Panc1 (cell line): Measurements from ENCODE around the gene VAT1L. TPM values are rescaled to one million over a fixed set of nuclear protein-coding genes. Genes with fewer than 3 reads are reported as not detected.

Experiments
- ATAC-seq: fragments of 200-7000 bp; cut with Tn5 transposase; 2 replicates; pipeline ENCODE4 v1.9.1; 2020; ENCODE audit warnings: mild to moderate bottlenecking, moderate library complexity
- BruUV-seq: library from RNA; stranded (reverse); fragments of 400-500 nt; replicated peaks from 2 replicates; lab custom pipeline; 2021; lab: Mats Ljungman, UMichigan
- CTCF ChIA-PET: fragments of 300-600 bp; sonication (Branson Sonifier 250); formaldehyde crosslinking; loops from one replicate; lab custom pipeline; 2022; ENCODE audit warnings: antibody characterized with exemption; lab: Charles Lee
- POLR2A ChIA-PET: fragments of 300-600 bp; sonication (Branson Sonifier 250); formaldehyde crosslinking; loops from one replicate; lab custom pipeline; 2022; ENCODE audit warnings: antibody characterized with exemption; lab: Charles Lee
- DNase-seq: peaks from one replicate; pipeline ENCODE4 v3.0.0-alpha.2; 2010; ENCODE audit warnings: low read depth, low spot score
- H3K27ac ChIP-seq: 2 replicates; pipeline ENCODE4 v1.5.1; 2011; ENCODE audit warnings: mild to moderate bottlenecking, low read length, inconsistent platforms
- H3K27me3 ChIP-seq: fragments of 200-500 bp; sonication (Bioruptor generic); 2 replicates; pipeline ENCODE4 v1.6.0; 2014; ENCODE audit warnings: low read length, inconsistent platforms; ENCODE audit not compliant: control insufficient read depth, insufficient read depth
- H3K36me3 ChIP-seq: fragments of 200-500 bp; sonication (Bioruptor generic); 2 replicates; pipeline ENCODE4 v1.5.1; 2014; ENCODE audit warnings: inconsistent platforms, mild to moderate bottlenecking, low read length, moderate library complexity; ENCODE audit not compliant: control insufficient read depth, insufficient read depth
- H3K4me1 ChIP-seq: 2 replicates; pipeline ENCODE4 v1.5.1; 2011; ENCODE audit warnings: inconsistent platforms, mild to moderate bottlenecking, low read length, moderate library complexity; ENCODE audit not compliant: control insufficient read depth, insufficient read depth
- H3K4me3 ChIP-seq, 2 experiments: 2 replicates each; pipeline ENCODE4 v1.5.1; 2011 to 2012; ENCODE audit warnings: low read depth in 2 of 2, low read length in 2 of 2, mild to moderate bottlenecking in 2 of 2, inconsistent platforms in 1 of 2, moderate library complexity in 1 of 2
- H3K9me3 ChIP-seq: fragments of 200-500 bp; sonication (Bioruptor generic); 2 replicates; pipeline ENCODE4 v1.5.1; 2014; ENCODE audit warnings: low read depth, mild to moderate bottlenecking, inconsistent platforms, low read length, moderate library complexity; ENCODE audit not compliant: control insufficient read depth, insufficient read depth
- CTCF ChIP-seq: fragments of 450-650 bp; IDR thresholded peaks from 2 replicates; pipeline ENCODE4 v1.5.1; 2017; ENCODE audit warnings: mild to moderate bottlenecking
- POLR2AphosphoS5 ChIP-seq: IDR thresholded peaks from 2 replicates; pipeline ENCODE4 v1.6.1; 2012; ENCODE audit warnings: mild to moderate bottlenecking, low read depth, low read length, moderate library complexity
- SIN3A ChIP-seq: IDR thresholded peaks from 2 replicates; pipeline ENCODE4 v1.6.1; 2012; ENCODE audit warnings: low read depth, mild to moderate bottlenecking, low read length, moderate library complexity, borderline replicate concordance; ENCODE audit not compliant: insufficient read depth
- TCF7L2 ChIP-seq: IDR thresholded peaks from 2 replicates; pipeline ENCODE4 v1.6.1; 2011; ENCODE audit warnings: mild to moderate bottlenecking, low read depth, low read length, inconsistent platforms
- in situ Hi-C: cut with HindIII; loops from 2 replicates; pipeline ENCODE4 v1.10.0; 2016; ENCODE audit warnings: low sequenced_read_pairs, low pct_unique_long_range_greater_than_20kb
- intact Hi-C: fragments of 100-400 bp; cut with micrococcal nuclease; formaldehyde crosslinking; loops from one replicate; pipeline ENCODE4 v1.10.0; 2022; ENCODE audit not compliant: unreplicated experiment
- total RNA-seq: library from RNA; stranded (reverse); gene quantifications from one replicate; pipeline ENCODE4 v1.2.1, GENCODE V29; 2021; ENCODE audit not compliant: unreplicated experiment
- TF ChIP-seq, protein P1 (sequence below), 2 experiments: IDR thresholded peaks; 2 replicates each; pipeline ENCODE4 v1.6.1; 2011 to 2012; ENCODE audit warnings: low read depth in 2 of 2, control low read depth in 1 of 2, low read length in 1 of 2, mild to moderate bottlenecking in 1 of 2, moderate library complexity in 1 of 2; ENCODE audit not compliant: insufficient read depth in 1 of 2

Gene VAT1L
- total RNA-seq, 1 experiment from 2014 or later, result not detected

- Histone ChIP-seq H3K9me3 (no peaks in the 10 kb centered on the region), H3K27ac (no peak overlapping the region), H3K27me3 (peaks cover 2% of the 10 kb centered on the region; the same call in 1 of the 2 replicates), H3K4me1 (no peaks in the 10 kb centered on the region), H3K36me3 (no peaks in the 10 kb centered on the region), H3K4me3 (no peak overlapping the region)
- ATAC-seq (no peak), DNase-seq (no peak)
- TF ChIP-seq SIN3A, result no peak
- no peak for TF ChIP-seq CTCF
- no peak for TF ChIP-seq POLR2AphosphoS5
- TF ChIP-seq, protein P1, sequence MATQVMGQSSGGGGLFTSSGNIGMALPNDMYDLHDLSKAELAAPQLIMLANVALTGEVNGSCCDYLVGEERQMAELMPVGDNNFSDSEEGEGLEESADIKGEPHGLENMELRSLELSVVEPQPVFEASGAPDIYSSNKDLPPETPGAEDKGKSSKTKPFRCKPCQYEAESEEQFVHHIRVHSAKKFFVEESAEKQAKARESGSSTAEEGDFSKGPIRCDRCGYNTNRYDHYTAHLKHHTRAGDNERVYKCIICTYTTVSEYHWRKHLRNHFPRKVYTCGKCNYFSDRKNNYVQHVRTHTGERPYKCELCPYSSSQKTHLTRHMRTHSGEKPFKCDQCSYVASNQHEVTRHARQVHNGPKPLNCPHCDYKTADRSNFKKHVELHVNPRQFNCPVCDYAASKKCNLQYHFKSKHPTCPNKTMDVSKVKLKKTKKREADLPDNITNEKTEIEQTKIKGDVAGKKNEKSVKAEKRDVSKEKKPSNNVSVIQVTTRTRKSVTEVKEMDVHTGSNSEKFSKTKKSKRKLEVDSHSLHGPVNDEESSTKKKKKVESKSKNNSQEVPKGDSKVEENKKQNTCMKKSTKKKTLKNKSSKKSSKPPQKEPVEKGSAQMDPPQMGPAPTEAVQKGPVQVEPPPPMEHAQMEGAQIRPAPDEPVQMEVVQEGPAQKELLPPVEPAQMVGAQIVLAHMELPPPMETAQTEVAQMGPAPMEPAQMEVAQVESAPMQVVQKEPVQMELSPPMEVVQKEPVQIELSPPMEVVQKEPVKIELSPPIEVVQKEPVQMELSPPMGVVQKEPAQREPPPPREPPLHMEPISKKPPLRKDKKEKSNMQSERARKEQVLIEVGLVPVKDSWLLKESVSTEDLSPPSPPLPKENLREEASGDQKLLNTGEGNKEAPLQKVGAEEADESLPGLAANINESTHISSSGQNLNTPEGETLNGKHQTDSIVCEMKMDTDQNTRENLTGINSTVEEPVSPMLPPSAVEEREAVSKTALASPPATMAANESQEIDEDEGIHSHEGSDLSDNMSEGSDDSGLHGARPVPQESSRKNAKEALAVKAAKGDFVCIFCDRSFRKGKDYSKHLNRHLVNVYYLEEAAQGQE (IDR thresholded peaks at IDR 0.05; ENCODE audit: insufficient read depth in 1 of 2, low read depth in 2 of 2, low read length in 1 of 2), result no peak
- TF ChIP-seq TCF7L2, result no peak
- ChIA-PET POLR2A (no interaction called here), CTCF (no interaction called here)
- BruUV-seq, result no TSS peak
- intact Hi-C loops (no loop called here), in situ Hi-C loops (no loop called here)
Observed at GRCh38 chr16:77836801-77837200, 48.4 kb downstream of the VAT1L start.

DNA sequence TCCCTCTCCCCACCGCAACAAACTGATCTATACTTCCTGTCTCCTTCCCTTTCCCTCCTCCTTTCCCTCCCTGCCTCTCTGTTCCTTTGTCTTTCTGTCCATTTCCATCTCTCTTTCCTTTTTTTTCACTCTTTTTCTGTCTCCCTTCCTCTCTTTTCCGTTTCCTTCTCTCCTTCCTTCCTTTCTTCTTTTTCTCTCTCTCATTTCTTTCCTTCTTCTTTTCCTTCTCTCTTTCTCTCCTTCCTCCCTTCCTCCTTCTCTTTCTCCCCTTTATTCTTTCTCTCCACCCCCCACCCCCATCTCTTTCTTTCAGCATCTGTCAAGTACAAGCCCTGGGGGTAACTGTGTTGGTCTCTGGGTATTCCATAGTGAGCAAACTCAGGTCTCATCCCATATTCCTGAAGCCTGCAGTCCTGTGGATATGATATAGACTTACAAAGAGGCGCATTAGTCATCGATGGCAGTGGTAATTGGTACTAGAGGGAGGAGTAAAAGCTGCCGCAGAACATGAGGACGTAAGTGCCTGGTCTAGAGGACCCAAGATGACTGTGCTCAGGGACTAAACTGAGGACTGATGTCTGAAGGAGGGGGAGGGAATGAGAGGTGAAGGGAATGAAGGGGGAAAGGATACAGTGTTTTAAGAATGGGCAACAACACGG lies 50.4 kb downstream of the VAT1L start:
- POLR2A ChIA-PET, result no interaction called here
- TF ChIP-seq TCF7L2 (no peak), SIN3A (no peak), POLR2AphosphoS5 (no peak), CTCF (no peak)
- TF ChIP-seq, protein P1 (IDR thresholded peaks at IDR 0.05; ENCODE audit: insufficient read depth in 1 of 2, low read depth in 2 of 2, low read length in 1 of 2), result no peak
- no peak overlapping the region for H3K4me3 ChIP-seq

More for the DNA sequence above, 50.4 kb downstream of the VAT1L start:
- intact Hi-C loops (no loop called here), in situ Hi-C loops (no loop called here)
- no peak for ATAC-seq
- CTCF ChIA-PET, result no interaction called here
- peaks cover 2% of the 10 kb centered on the region; the same call in 1 of the 2 replicates for H3K27me3 ChIP-seq
- no peaks in the 10 kb centered on the region for H3K9me3 ChIP-seq
- H3K36me3 ChIP-seq, result no peaks in the 10 kb centered on the region
- DNase-seq, result no peak
- H3K27ac ChIP-seq, result no peak overlapping the region
- no TSS peak for BruUV-seq
- H3K4me1 ChIP-seq, result no peaks in the 10 kb centered on the region
